Naive thymus-derived CD8-positive, alpha-beta T cell (primary cell): ENCODE measurements around the gene TPRG1. TPM values are rescaled to one million over a fixed set of nuclear protein-coding genes. Genes with fewer than 3 reads are reported as not detected.

Source experiments
- ATAC-seq, 2 donors: fragments of 150-1000 bp; cut with Tn5 transposase in 1 of 2; sonication (Bioruptor Pico), chemical (Tn5 transposase) in 1 of 2; 1 replicate in 1 of 2; 2 replicates in 1 of 2; pipeline ENCODE4 v1.10.0; 2021; ENCODE audit warnings: mild to moderate bottlenecking in 2 of 2, moderate library complexity in 2 of 2
- POLR2A ChIA-PET: fragments of 350-600 bp; sonication (Branson Sonifier 250); formaldehyde crosslinking; loops from one replicate; lab custom pipeline; 2021; ENCODE audit warnings: antibody characterized with exemption; lab: Charles Lee
- DNase-seq, 10 donors: peaks; one replicate each; pipeline versions ENCODE4 v3.0.0 to v3.0.0-alpha.2; 2020 to 2022
- H3K27ac Mint-ChIP-seq, 10 donors: one replicate each; pipeline ENCODE4 v1.8.0; 2020 to 2022; ENCODE audit warnings: mild to moderate bottlenecking in 10 of 10, mixed read lengths in 10 of 10, moderate library complexity in 4 of 10, inconsistent platforms in 1 of 10
- H3K27me3 Mint-ChIP-seq, 5 donors: one replicate each; pipeline ENCODE4 v1.8.0; 2021 to 2022; ENCODE audit warnings: mixed read lengths in 5 of 5
- H3K36me3 Mint-ChIP-seq, 3 donors: one replicate each; pipeline ENCODE4 v1.8.0; 2020 to 2022; ENCODE audit warnings: mixed read lengths in 3 of 3, mild to moderate bottlenecking in 2 of 3, inconsistent platforms in 1 of 3
- H3K4me1 Mint-ChIP-seq, 4 donors: one replicate each; pipeline ENCODE4 v1.8.0; 2021 to 2022; ENCODE audit warnings: mixed read lengths in 4 of 4
- H3K4me3 Mint-ChIP-seq, 10 donors: one replicate each; pipeline ENCODE4 v1.8.0; 2020 to 2022; ENCODE audit warnings: mild to moderate bottlenecking in 10 of 10, mixed read lengths in 10 of 10, moderate library complexity in 6 of 10, inconsistent platforms in 1 of 10
- H3K9me3 Mint-ChIP-seq, 9 donors: one replicate each; pipeline ENCODE4 v1.8.0; 2020 to 2022; ENCODE audit warnings: mixed read lengths in 9 of 9, mild to moderate bottlenecking in 3 of 9, inconsistent platforms in 1 of 9, moderate library complexity in 1 of 9
- polyA plus RNA-seq, 3 donors: library from polyadenylated mRNA; unstranded; fragments of 300-500 nt; fragmentation: Illumina TruSeq; gene quantifications; one replicate each; pipeline ENCODE4 v1.2.3, GENCODE V29; 2021
- total RNA-seq, 8 experiments: library from RNA in 2 of 8; stranded (reverse) in 2 of 8; gene quantifications; one replicate each; pipeline ENCODE4 v1.2.3 and lab custom pipeline; 2021 to 2026

TPRG1 gene
- total and polyA plus RNA-seq, 5 experiments from 2014 or later = 0.04 to 10.6 (median 5.3) TPM

GRCh38 chr3:189204937-189205336 lies 33.2 kb downstream of the TPRG1 start:
- POLR2A ChIA-PET = no interaction called here
- DNase-seq = no peak
- H3K27ac Mint-ChIP-seq = peak overlapping the region in 2 of 10 donors; percentile 5 to 55
- no peak overlapping the region for H3K4me3 Mint-ChIP-seq
- no peaks in the 10 kb centered on the region for H3K9me3 Mint-ChIP-seq
- H3K4me1 Mint-ChIP-seq = peaks cover 0 to 6% (median 5%) of the 10 kb centered on the region in 4 donors
- no peak for ATAC-seq
- H3K36me3 Mint-ChIP-seq = no peaks in the 10 kb centered on the region
- H3K27me3 Mint-ChIP-seq = peaks cover 0 to 14% (median 3%) of the 10 kb centered on the region in 5 donors

- Mint-ChIP-seq H3K4me1 (no peaks in the 10 kb centered on the region), H3K27me3 (peaks cover 0 to 14% (median 3%) of the 10 kb centered on the region in 5 donors), H3K9me3 (no peaks in the 10 kb centered on the region), H3K36me3 (no peaks in the 10 kb centered on the region), H3K4me3 (no peak overlapping the region), H3K27ac (no peak overlapping the region)
- ATAC-seq = no peak
- POLR2A ChIA-PET = no interaction called here
- DNase-seq = no peak
These were observed 38.5 kb downstream of the TPRG1 start for GRCh38 chr3:189210251-189210770.

GRCh38 chr3:189212681-189213080 lies 40.9 kb downstream of the TPRG1 start:
- POLR2A ChIA-PET = no interaction called here

GRCh38 chr3:189214651-189215050 lies 42.9 kb downstream of the TPRG1 start:
- no peaks in the 10 kb centered on the region for H3K36me3 Mint-ChIP-seq

More at GRCh38 chr3:189212681-189213080, 40.9 kb downstream of the TPRG1 start:
- no peak for DNase-seq
- H3K27me3 Mint-ChIP-seq = peaks cover 0 to 11% (median 3%) of the 10 kb centered on the region in 5 donors
- H3K27ac Mint-ChIP-seq = no peak overlapping the region
- H3K4me3 Mint-ChIP-seq = no peak overlapping the region
- H3K9me3 Mint-ChIP-seq = no peaks in the 10 kb centered on the region
- ATAC-seq = no peak
- H3K4me1 Mint-ChIP-seq = no peaks in the 10 kb centered on the region
- H3K36me3 Mint-ChIP-seq = no peaks in the 10 kb centered on the region

GRCh38 chr3:189222927-189223636 lies 51.3 kb downstream of the TPRG1 start:
- no peaks in the 10 kb centered on the region for H3K9me3 Mint-ChIP-seq
- peaks cover 0 to 1% (median 0%) of the 10 kb centered on the region in 5 donors for H3K27me3 Mint-ChIP-seq
- no peaks in the 10 kb centered on the region for H3K36me3 Mint-ChIP-seq
- no peak overlapping the region for H3K27ac Mint-ChIP-seq
- H3K4me3 Mint-ChIP-seq = no peak overlapping the region
- DNase-seq (no peak), ATAC-seq (no peak)
- no peaks in the 10 kb centered on the region for H3K4me1 Mint-ChIP-seq
- POLR2A ChIA-PET = no interaction called here

More at GRCh38 chr3:189214651-189215050, 42.9 kb downstream of the TPRG1 start:
- H3K27ac Mint-ChIP-seq = no peak overlapping the region
- H3K4me3 Mint-ChIP-seq = no peak overlapping the region
- POLR2A ChIA-PET = no interaction called here
- no peaks in the 10 kb centered on the region for H3K27me3 Mint-ChIP-seq
- no peak for ATAC-seq
- DNase-seq = no peak
- no peaks in the 10 kb centered on the region for H3K4me1 Mint-ChIP-seq
- H3K9me3 Mint-ChIP-seq = no peaks in the 10 kb centered on the region

GRCh38 chr3:189225431-189225830 lies 53.7 kb downstream of the TPRG1 start:
- Mint-ChIP-seq H3K27me3 (peaks cover 0 to 1% (median 0%) of the 10 kb centered on the region in 5 donors), H3K4me1 (peaks cover 0 to 6% (median 3%) of the 10 kb centered on the region in 4 donors), H3K36me3 (no peaks in the 10 kb centered on the region), H3K4me3 (no peak overlapping the region), H3K9me3 (no peaks in the 10 kb centered on the region), H3K27ac (no peak overlapping the region)
- POLR2A ChIA-PET = no interaction called here
- ATAC-seq = no peak
- no peak for DNase-seq

GRCh38 chr3:189227249-189227648 lies 55.5 kb downstream of the TPRG1 start:
- Mint-ChIP-seq H3K9me3 (no peaks in the 10 kb centered on the region), H3K27ac (no peak overlapping the region), H3K27me3 (peaks cover 0 to 1% (median 0%) of the 10 kb centered on the region in 5 donors), H3K36me3 (no peaks in the 10 kb centered on the region), H3K4me1 (peaks cover 0 to 6% (median 3%) of the 10 kb centered on the region in 4 donors), H3K4me3 (no peak overlapping the region)
- POLR2A ChIA-PET = no interaction called here
- DNase-seq (no peak), ATAC-seq (no peak)

GRCh38 chr3:189229196-189229828 lies 57.5 kb downstream of the TPRG1 start:
- Mint-ChIP-seq H3K4me1 (peaks cover 0 to 6% (median 3%) of the 10 kb centered on the region in 4 donors), H3K27ac (peak overlapping the region in 2 of 10 donors; percentile 46 to 56), H3K9me3 (no peaks in the 10 kb centered on the region), H3K4me3 (no peak overlapping the region), H3K36me3 (no peaks in the 10 kb centered on the region), H3K27me3 (peaks cover 0 to 1% (median 0%) of the 10 kb centered on the region in 5 donors)
- no peak for DNase-seq
- POLR2A ChIA-PET = no interaction called here
- no peak for ATAC-seq

- DNase-seq (no peak), ATAC-seq (no peak)
- no peaks in the 10 kb centered on the region for H3K9me3 Mint-ChIP-seq
- H3K4me3 Mint-ChIP-seq = no peak overlapping the region
- H3K4me1 Mint-ChIP-seq = peaks cover 0 to 7% (median 5%) of the 10 kb centered on the region in 4 donors
- no peak overlapping the region for H3K27ac Mint-ChIP-seq
- H3K27me3 Mint-ChIP-seq = peaks cover 0 to 3% (median 0%) of the 10 kb centered on the region in 5 donors
- POLR2A ChIA-PET = no interaction called here
- no peaks in the 10 kb centered on the region for H3K36me3 Mint-ChIP-seq
These were observed 61.0 kb downstream of the TPRG1 start for GRCh38 chr3:189232790-189233189.

- POLR2A ChIA-PET = no interaction called here
- H3K4me3 Mint-ChIP-seq = no peak overlapping the region
- H3K9me3 Mint-ChIP-seq = no peaks in the 10 kb centered on the region
- ATAC-seq (no peak), DNase-seq (peak in 1 of 10 donors; percentile 3)
- H3K27ac Mint-ChIP-seq = peak overlapping the region in 1 of 10 donors; percentile 23
- H3K36me3 Mint-ChIP-seq = no peaks in the 10 kb centered on the region
- H3K27me3 Mint-ChIP-seq = peaks cover 0 to 3% (median 0%) of the 10 kb centered on the region in 5 donors
- H3K4me1 Mint-ChIP-seq = peaks cover 0 to 7% (median 5%) of the 10 kb centered on the region in 4 donors
These were observed 61.6 kb downstream of the TPRG1 start for GRCh38 chr3:189233225-189233858.

- H3K9me3 Mint-ChIP-seq = peaks cover 0 to 2% (median 0%) of the 10 kb centered on the region in 9 donors
- H3K36me3 Mint-ChIP-seq = no peaks in the 10 kb centered on the region
- no peak for ATAC-seq
- no peak overlapping the region for H3K4me3 Mint-ChIP-seq
- H3K27me3 Mint-ChIP-seq = peaks cover 0 to 3% (median 0%) of the 10 kb centered on the region in 5 donors
- POLR2A ChIA-PET = no interaction called here
- no peak overlapping the region for H3K27ac Mint-ChIP-seq
- peaks cover 0 to 2% (median under 1%) of the 10 kb centered on the region in 4 donors for H3K4me1 Mint-ChIP-seq
- DNase-seq = no peak
These were observed 63.4 kb downstream of the TPRG1 start for GRCh38 chr3:189235214-189235613.

- peaks cover 0 to 11% (median 1%) of the 10 kb centered on the region in 9 donors for H3K9me3 Mint-ChIP-seq
- no peak overlapping the region for H3K4me3 Mint-ChIP-seq
- peaks cover 0 to 3% (median 0%) of the 10 kb centered on the region in 5 donors for H3K27me3 Mint-ChIP-seq
- DNase-seq (no peak), ATAC-seq (no peak)
- H3K36me3 Mint-ChIP-seq = peaks cover 0 to 2% (median 0%) of the 10 kb centered on the region in 3 donors
- H3K27ac Mint-ChIP-seq = no peak overlapping the region
- POLR2A ChIA-PET = no interaction called here
- peaks cover 0 to 2% (median under 1%) of the 10 kb centered on the region in 4 donors for H3K4me1 Mint-ChIP-seq
These were observed 64.6 kb downstream of the TPRG1 start for GRCh38 chr3:189236352-189236751.
